ENCODE data around the gene AXIN1.

GRCh38 chr16:265002-265529, 87.5 kb downstream of the AXIN1 start:
- TF ChIP-seq CTCF (IDR thresholded peaks at IDR 0.05): no peak
- no peak for TF ChIP-seq POLR2A (IDR thresholded peaks at IDR 0.05)
